K562 (cell line): Measurements from ENCODE around the gene ITPKB. TPM values are rescaled to one million over a fixed set of nuclear protein-coding genes. Genes with fewer than 3 reads are reported as not detected.

Source experiments
- ATAC-seq: fragments of 200-7000 bp; cut with Tn5 transposase; 3 replicates; pipeline ENCODE4 v1.9.1; 2020; ENCODE audit warnings: moderate library complexity
- BruUV-seq: library from RNA; stranded (reverse); fragments of 400-500 nt; replicated peaks from 2 replicates; lab custom pipeline; 2021; lab: Mats Ljungman, UMichigan
- CTCF ChIA-PET: fragments of 300-600 bp; formaldehyde crosslinking; extraction: SDS; loops from one replicate; lab custom pipeline; 2021; ENCODE audit warnings: low intra/inter-chr PET ratio; lab: Yijun Ruan, JAX
- POLR2A ChIA-PET: fragments of 300-600, 350-650 bp; sonication (Branson Sonifier 250); formaldehyde crosslinking; extraction: SDS; loops from one replicate; lab custom pipeline; 2021; ENCODE audit warnings: antibody characterized with exemption, inconsistent platforms; lab: Yijun Ruan, JAX
- DNase-seq, 4 experiments: peaks; one replicate each; pipeline versions ENCODE4 v3.0.0 to v3.0.0-alpha.2; 2011 to 2018; ENCODE audit warnings: low spot score in 3 of 4, mixed read lengths in 3 of 4; ENCODE audit errors: extremely low read depth in 1 of 4
- FAIRE-seq: peaks from 2 replicates; lab custom pipeline; 2011; peaks lifted over from hg19 to GRCh38; lab: Jason Lieb, UNC
- H2AFZ ChIP-seq: 2 replicates; pipeline ENCODE4 v1.6.0; 2011; ENCODE audit warnings: low read depth, low read length, control low read depth, inconsistent platforms
- H3K27ac ChIP-seq: fragments of 200-600 bp; 3 replicates; pipeline ENCODE4 v1.8.0; 2011; ENCODE audit warnings: low read depth, mild to moderate bottlenecking, control low read depth, inconsistent platforms, low read length, moderate library complexity, mixed read lengths; ENCODE audit errors: extremely low read depth
- H3K27me3 ChIP-seq, 2 experiments: fragments of 300-600 bp in 1 of 2; 2 replicates in 1 of 2; 3 replicates in 1 of 2; pipeline versions ENCODE4 v1.6.0 to v1.8.0; 2011; ENCODE audit warnings: inconsistent platforms in 2 of 2, low read length in 2 of 2, mild to moderate bottlenecking in 1 of 2, mixed read lengths in 1 of 2, moderate library complexity in 1 of 2; ENCODE audit not compliant: control insufficient read depth in 2 of 2, insufficient read depth in 2 of 2
- H3K36me3 ChIP-seq: fragments of 300-600 bp; 3 replicates; pipeline ENCODE4 v1.8.0; 2011; ENCODE audit warnings: mild to moderate bottlenecking, low read length, inconsistent platforms; ENCODE audit not compliant: control insufficient read depth, insufficient read depth
- H3K4me1 ChIP-seq, 2 experiments: fragments of 200-600 bp in 1 of 2; replicated peaks in 1 of 2; 2 replicates in 1 of 2; 3 replicates in 1 of 2; pipeline versions ENCODE4 v1.5.1 to v1.8.0; 2011; ENCODE audit warnings: inconsistent platforms in 2 of 2, low read length in 2 of 2, mild to moderate bottlenecking in 1 of 2, mixed read lengths in 1 of 2, moderate library complexity in 1 of 2; ENCODE audit not compliant: control insufficient read depth in 2 of 2, insufficient read depth in 2 of 2
- H3K4me2 ChIP-seq: 2 replicates; pipeline ENCODE4 v1.6.1; 2011; ENCODE audit warnings: low read length, control low read depth, inconsistent platforms, mixed read lengths; ENCODE audit not compliant: insufficient read depth
- H3K4me3 ChIP-seq: fragments of 200-600 bp; sonication (generic), shearing (Covaris generic); 2 replicates; pipeline ENCODE4 v1.5.1; 2016; ENCODE audit warnings: control low read depth, inconsistent platforms
- H3K79me2 ChIP-seq: fragments of 200-600 bp; 3 replicates; pipeline ENCODE4 v1.8.0; 2011; ENCODE audit warnings: low read length, inconsistent platforms; ENCODE audit not compliant: control insufficient read depth, insufficient read depth
- H3K9ac ChIP-seq, 2 experiments: 2 replicates each; pipeline versions ENCODE4 v1.6.0 to v1.6.1; 2011; ENCODE audit warnings: low read depth in 2 of 2, low read length in 2 of 2, control low read depth in 1 of 2, inconsistent platforms in 1 of 2, mild to moderate bottlenecking in 1 of 2, mixed read lengths in 1 of 2; ENCODE audit not compliant: insufficient read depth in 1 of 2
- H3K9me1 ChIP-seq: one replicate; pipeline ENCODE4 v1.6.0; 2011; ENCODE audit warnings: inconsistent platforms, mild to moderate bottlenecking, low read length, moderate library complexity; ENCODE audit not compliant: control insufficient read depth, insufficient read depth
- H3K9me3 ChIP-seq: replicated peaks from 2 replicates; pipeline ENCODE4 v1.5.1; 2011; ENCODE audit warnings: low read depth, low read length, inconsistent platforms; ENCODE audit not compliant: control insufficient read depth, insufficient read depth
- H4K20me1 ChIP-seq: replicated peaks from 2 replicates; pipeline ENCODE4 v1.6.1; 2011; ENCODE audit warnings: low read length, inconsistent platforms, mixed read lengths; ENCODE audit not compliant: control insufficient read depth, insufficient read depth
- CBX5 ChIP-seq: IDR thresholded peaks from 2 replicates; pipeline ENCODE4 v1.6.1; 2014; ENCODE audit warnings: low read depth, borderline replicate concordance
- ERF ChIP-seq: fragments of 450-650 bp; formaldehyde crosslinking; IDR thresholded peaks from 2 replicates; pipeline ENCODE4 v1.4.0; 2020; ENCODE audit warnings: mild to moderate bottlenecking, mixed read lengths
- FOXA3 ChIP-seq, 2 experiments: fragments of 450-650 bp in 1 of 2; sonication (generic) in 1 of 2; formaldehyde crosslinking; IDR thresholded peaks in 1 of 2; conservative IDR thresholded peaks in 1 of 2; 2 replicates each; pipeline versions ENCODE4 v1.4.0 to v1.8.0; 2020 to 2022; ENCODE audit warnings: mild to moderate bottlenecking in 2 of 2, missing genetic modification reagents in 1 of 2
- HDAC3 ChIP-seq: fragments of 450-650 bp; IDR thresholded peaks from 2 replicates; pipeline ENCODE4 v1.6.1; 2018; ENCODE audit warnings: borderline replicate concordance, mild to moderate bottlenecking, moderate library complexity; ENCODE audit not compliant: partially characterized antibody
- IFI16 ChIP-seq: fragments of 250-450 bp; sonication (Bioruptor Pico); IDR thresholded peaks from 2 replicates; pipeline ENCODE4 v2.1.2; 2022; ENCODE audit warnings: mild to moderate bottlenecking, inconsistent platforms
- RAD51 ChIP-seq: fragments of 450-650 bp; IDR thresholded peaks from 2 replicates; pipeline ENCODE4 v1.7.1; 2016; ENCODE audit warnings: low read depth, mild to moderate bottlenecking, borderline replicate concordance
- ZC3H8 ChIP-seq: fragments of 450-650 bp; IDR thresholded peaks from 2 replicates; pipeline ENCODE4 v1.6.1; 2017
- ZNF354B ChIP-seq: fragments of 250-450 bp; sonication (Bioruptor Pico); IDR thresholded peaks from 2 replicates; pipeline ENCODE4 v1.4.0; 2020
- ZNF41 ChIP-seq: fragments of 250-450 bp; sonication (Bioruptor Pico); conservative IDR thresholded peaks from 2 replicates; pipeline ENCODE4 v1.4.0; 2020; ENCODE audit warnings: mild to moderate bottlenecking
- WGBS: fragments of 100-300 bp; shearing (Covaris generic); methylation state at CpG from one replicate; pipeline ENCODE4 v1.1.6; 2016; ENCODE audit warnings: low coverage, mixed read lengths; ENCODE audit not compliant: insufficient coverage; ENCODE audit errors: missing lambda C conversion rate; 5-methylcytosine and 5-hydroxymethylcytosine counted together
- in situ Hi-C: fragments of 300-500 bp; cut with MboI; formaldehyde crosslinking; loops from 4 replicates; pipeline ENCODE4 v1.15.0; 2018; ENCODE audit warnings: inconsistent platforms, mixed read lengths
- intact Hi-C: fragments of 100-400 bp; cut with micrococcal nuclease; formaldehyde crosslinking; loops from 2 replicates; pipeline ENCODE4 v1.14.2; 2022
- polyA plus RNA-seq, 8 experiments: library from polyadenylated mRNA; depleted of rRNA in 4 of 8; stranded (reverse) in 5 of 8; unstranded in 3 of 8; fragments of >200 nt; fragmentation: Nextera tagmentation in 2 of 8; fragmentation: Illumina TruSeq in 1 of 8; extraction: Ambion mirVana in 2 of 8; extraction: Trizol in 1 of 8; gene quantifications; 2 replicates each; pipeline versions ENCODE4 v1.2.1 to v1.2.3, GENCODE V29; 2011 to 2014; ENCODE audit warnings: inconsistent platforms in 1 of 8, missing spikeins in 1 of 8
- total RNA-seq, 7 experiments: library from RNA; depleted of rRNA in 6 of 7; stranded (reverse); fragments of >200 nt in 6 of 7; fragmentation: Illumina TruSeq in 2 of 7; extraction: Trizol in 2 of 7; gene quantifications; 2 replicates each; pipeline versions ENCODE4 v1.2.1 to v1.2.3, GENCODE V29; 2011 to 2021; ENCODE audit warnings: low replicate concordance in 1 of 7
- TF ChIP-seq, protein P1 (sequence below), 2 experiments: fragments of 450-650 bp in 1 of 2; IDR thresholded peaks; 2 replicates each; pipeline ENCODE4 v1.6.1; 2011 to 2017; ENCODE audit warnings: low read depth in 2 of 2, antibody characterized with exemption in 1 of 2, borderline replicate concordance in 1 of 2, low read length in 1 of 2, mild to moderate bottlenecking in 1 of 2, mixed read lengths in 1 of 2; ENCODE audit not compliant: control insufficient read depth in 1 of 2
- TF ChIP-seq, protein P2 (sequence below), 2 experiments: fragments of 150-350 bp in 1 of 2; IDR thresholded peaks; 2 replicates each; pipeline ENCODE4 v1.6.1; 2012 to 2016; ENCODE audit warnings: low read depth in 2 of 2, low read length in 2 of 2, mild to moderate bottlenecking in 1 of 2, moderate library complexity in 1 of 2
- TF ChIP-seq, protein P3 (sequence below): sonication (generic); formaldehyde crosslinking; IDR thresholded peaks from 2 replicates; pipeline ENCODE4 v1.8.1; 2023; ENCODE audit warnings: mild to moderate bottlenecking, missing genetic modification reagents
- TF ChIP-seq, protein P4 (sequence below): fragments of 250-450 bp; sonication (Bioruptor Pico); IDR thresholded peaks from 2 replicates; pipeline ENCODE4 v1.8.0; 2021; ENCODE audit warnings: moderate library complexity, mild to moderate bottlenecking, inconsistent platforms

Gene ITPKB
- total and polyA plus RNA-seq, 9 of the 15 experiments (the other 6 are each of a cell fraction or from before 2014, with no cell fraction given): 0.01 to 0.22 TPM; not detected in 7

DNA sequence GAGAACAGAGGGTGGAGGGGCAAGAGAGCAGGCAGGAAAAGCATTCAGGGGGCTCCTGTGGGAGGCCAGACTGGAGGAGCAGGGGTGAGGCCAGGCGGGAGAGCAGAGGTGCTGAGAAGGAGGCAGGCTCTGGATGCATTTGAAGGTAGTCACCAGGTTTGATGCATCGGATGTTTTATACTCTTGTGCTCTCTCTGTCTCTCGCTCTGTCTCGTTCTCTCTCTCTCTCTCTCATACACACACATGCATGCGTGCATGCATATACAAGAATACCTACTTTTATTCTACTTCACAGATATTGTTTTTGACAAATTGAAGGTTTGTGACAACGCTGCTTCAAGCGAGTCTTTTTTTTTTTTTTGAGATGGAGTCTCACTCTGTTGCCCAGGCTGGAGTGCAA, 15.0 kb upstream of the ITPKB start:
- WGBS: 23% methylated on average over 7 of the region's 7 CpGs
- CTCF ChIA-PET: no interaction called here
- no peak for DNase-seq
- Histone ChIP-seq H3K4me1 (peaks cover 11 to 12% of the 10 kb centered on the region in 2 experiments; a peak in 3 of 5 replicates), H3K9me1 (no peaks in the 10 kb centered on the region), H3K4me2 (no peak overlapping the region; the same call in 1 of the 2 replicates), H2AFZ (peak overlapping the region; percentile 71), H3K27ac (no peak overlapping the region), H3K79me2 (no peaks in the 10 kb centered on the region), H3K9ac (no peak overlapping the region), H4K20me1 (no peaks in the 10 kb centered on the region), H3K9me3 (no peaks in the 10 kb centered on the region), H3K27me3 (peaks cover 16 to 39% of the 10 kb centered on the region in 2 experiments), H3K4me3 (no peak overlapping the region), H3K36me3 (no peaks in the 10 kb centered on the region)
- POLR2A ChIA-PET: no interaction called here
- no TSS peak for BruUV-seq
- FAIRE-seq: no peak
- intact Hi-C loops (no loop called here), in situ Hi-C loops (no loop called here)
- TF ChIP-seq ERF (CRISPR knock-in tag): no peak
- TF ChIP-seq, protein P1, sequence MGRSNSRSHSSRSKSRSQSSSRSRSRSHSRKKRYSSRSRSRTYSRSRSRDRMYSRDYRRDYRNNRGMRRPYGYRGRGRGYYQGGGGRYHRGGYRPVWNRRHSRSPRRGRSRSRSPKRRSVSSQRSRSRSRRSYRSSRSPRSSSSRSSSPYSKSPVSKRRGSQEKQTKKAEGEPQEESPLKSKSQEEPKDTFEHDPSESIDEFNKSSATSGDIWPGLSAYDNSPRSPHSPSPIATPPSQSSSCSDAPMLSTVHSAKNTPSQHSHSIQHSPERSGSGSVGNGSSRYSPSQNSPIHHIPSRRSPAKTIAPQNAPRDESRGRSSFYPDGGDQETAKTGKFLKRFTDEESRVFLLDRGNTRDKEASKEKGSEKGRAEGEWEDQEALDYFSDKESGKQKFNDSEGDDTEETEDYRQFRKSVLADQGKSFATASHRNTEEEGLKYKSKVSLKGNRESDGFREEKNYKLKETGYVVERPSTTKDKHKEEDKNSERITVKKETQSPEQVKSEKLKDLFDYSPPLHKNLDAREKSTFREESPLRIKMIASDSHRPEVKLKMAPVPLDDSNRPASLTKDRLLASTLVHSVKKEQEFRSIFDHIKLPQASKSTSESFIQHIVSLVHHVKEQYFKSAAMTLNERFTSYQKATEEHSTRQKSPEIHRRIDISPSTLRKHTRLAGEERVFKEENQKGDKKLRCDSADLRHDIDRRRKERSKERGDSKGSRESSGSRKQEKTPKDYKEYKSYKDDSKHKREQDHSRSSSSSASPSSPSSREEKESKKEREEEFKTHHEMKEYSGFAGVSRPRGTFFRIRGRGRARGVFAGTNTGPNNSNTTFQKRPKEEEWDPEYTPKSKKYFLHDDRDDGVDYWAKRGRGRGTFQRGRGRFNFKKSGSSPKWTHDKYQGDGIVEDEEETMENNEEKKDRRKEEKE (IDR thresholded peaks at IDR 0.05; ENCODE audit: borderline replicate concordance in 1 of 2, control insufficient read depth in 1 of 2, low read depth in 2 of 2, low read length in 1 of 2): no peak
- TF ChIP-seq, protein P2, sequence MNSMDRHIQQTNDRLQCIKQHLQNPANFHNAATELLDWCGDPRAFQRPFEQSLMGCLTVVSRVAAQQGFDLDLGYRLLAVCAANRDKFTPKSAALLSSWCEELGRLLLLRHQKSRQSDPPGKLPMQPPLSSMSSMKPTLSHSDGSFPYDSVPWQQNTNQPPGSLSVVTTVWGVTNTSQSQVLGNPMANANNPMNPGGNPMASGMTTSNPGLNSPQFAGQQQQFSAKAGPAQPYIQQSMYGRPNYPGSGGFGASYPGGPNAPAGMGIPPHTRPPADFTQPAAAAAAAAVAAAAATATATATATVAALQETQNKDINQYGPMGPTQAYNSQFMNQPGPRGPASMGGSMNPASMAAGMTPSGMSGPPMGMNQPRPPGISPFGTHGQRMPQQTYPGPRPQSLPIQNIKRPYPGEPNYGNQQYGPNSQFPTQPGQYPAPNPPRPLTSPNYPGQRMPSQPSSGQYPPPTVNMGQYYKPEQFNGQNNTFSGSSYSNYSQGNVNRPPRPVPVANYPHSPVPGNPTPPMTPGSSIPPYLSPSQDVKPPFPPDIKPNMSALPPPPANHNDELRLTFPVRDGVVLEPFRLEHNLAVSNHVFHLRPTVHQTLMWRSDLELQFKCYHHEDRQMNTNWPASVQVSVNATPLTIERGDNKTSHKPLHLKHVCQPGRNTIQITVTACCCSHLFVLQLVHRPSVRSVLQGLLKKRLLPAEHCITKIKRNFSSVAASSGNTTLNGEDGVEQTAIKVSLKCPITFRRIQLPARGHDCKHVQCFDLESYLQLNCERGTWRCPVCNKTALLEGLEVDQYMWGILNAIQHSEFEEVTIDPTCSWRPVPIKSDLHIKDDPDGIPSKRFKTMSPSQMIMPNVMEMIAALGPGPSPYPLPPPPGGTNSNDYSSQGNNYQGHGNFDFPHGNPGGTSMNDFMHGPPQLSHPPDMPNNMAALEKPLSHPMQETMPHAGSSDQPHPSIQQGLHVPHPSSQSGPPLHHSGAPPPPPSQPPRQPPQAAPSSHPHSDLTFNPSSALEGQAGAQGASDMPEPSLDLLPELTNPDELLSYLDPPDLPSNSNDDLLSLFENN (IDR thresholded peaks at IDR 0.05; ENCODE audit: low read depth in 2 of 2, low read length in 2 of 2): no peak
- no peak for TF ChIP-seq CBX5
- no peak for TF ChIP-seq ZNF354B (CRISPR knock-in tag)
- TF ChIP-seq, protein P3, sequence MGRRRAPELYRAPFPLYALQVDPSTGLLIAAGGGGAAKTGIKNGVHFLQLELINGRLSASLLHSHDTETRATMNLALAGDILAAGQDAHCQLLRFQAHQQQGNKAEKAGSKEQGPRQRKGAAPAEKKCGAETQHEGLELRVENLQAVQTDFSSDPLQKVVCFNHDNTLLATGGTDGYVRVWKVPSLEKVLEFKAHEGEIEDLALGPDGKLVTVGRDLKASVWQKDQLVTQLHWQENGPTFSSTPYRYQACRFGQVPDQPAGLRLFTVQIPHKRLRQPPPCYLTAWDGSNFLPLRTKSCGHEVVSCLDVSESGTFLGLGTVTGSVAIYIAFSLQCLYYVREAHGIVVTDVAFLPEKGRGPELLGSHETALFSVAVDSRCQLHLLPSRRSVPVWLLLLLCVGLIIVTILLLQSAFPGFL (CRISPR knock-in tag): no peak
- no peak for TF ChIP-seq IFI16 (CRISPR knock-in tag)
- TF ChIP-seq, protein P4, sequence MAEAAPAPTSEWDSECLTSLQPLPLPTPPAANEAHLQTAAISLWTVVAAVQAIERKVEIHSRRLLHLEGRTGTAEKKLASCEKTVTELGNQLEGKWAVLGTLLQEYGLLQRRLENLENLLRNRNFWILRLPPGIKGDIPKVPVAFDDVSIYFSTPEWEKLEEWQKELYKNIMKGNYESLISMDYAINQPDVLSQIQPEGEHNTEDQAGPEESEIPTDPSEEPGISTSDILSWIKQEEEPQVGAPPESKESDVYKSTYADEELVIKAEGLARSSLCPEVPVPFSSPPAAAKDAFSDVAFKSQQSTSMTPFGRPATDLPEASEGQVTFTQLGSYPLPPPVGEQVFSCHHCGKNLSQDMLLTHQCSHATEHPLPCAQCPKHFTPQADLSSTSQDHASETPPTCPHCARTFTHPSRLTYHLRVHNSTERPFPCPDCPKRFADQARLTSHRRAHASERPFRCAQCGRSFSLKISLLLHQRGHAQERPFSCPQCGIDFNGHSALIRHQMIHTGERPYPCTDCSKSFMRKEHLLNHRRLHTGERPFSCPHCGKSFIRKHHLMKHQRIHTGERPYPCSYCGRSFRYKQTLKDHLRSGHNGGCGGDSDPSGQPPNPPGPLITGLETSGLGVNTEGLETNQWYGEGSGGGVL: no peak
- TF ChIP-seq FOXA3 (CRISPR knock-in tag; conservative IDR thresholded peaks at IDR 0.05 in 1 of 2, IDR thresholded peaks at IDR 0.05 in 1 of 2): no peak
- no peak for TF ChIP-seq ZC3H8
- no peak for TF ChIP-seq RAD51
- TF ChIP-seq ZNF41 (CRISPR knock-in tag): no peak
- TF ChIP-seq HDAC3: no peak
- ATAC-seq: no peak; the same call in 2 of the 3 replicates
